ENCODE results near the gene OXA1L. TPM values are rescaled to one million over a fixed set of nuclear protein-coding genes. Genes with fewer than 3 reads are reported as not detected.
"Not testable (repeated sequence)": the region's sequence is repeated elsewhere in the genome, so short reads cannot be mapped to it uniquely, and the experiment has no call there.

OXA1L gene
- total RNA-seq, 4 donors from 2014 or later, result 52.1 to 85.8 (median 73.4) TPM

DNA sequence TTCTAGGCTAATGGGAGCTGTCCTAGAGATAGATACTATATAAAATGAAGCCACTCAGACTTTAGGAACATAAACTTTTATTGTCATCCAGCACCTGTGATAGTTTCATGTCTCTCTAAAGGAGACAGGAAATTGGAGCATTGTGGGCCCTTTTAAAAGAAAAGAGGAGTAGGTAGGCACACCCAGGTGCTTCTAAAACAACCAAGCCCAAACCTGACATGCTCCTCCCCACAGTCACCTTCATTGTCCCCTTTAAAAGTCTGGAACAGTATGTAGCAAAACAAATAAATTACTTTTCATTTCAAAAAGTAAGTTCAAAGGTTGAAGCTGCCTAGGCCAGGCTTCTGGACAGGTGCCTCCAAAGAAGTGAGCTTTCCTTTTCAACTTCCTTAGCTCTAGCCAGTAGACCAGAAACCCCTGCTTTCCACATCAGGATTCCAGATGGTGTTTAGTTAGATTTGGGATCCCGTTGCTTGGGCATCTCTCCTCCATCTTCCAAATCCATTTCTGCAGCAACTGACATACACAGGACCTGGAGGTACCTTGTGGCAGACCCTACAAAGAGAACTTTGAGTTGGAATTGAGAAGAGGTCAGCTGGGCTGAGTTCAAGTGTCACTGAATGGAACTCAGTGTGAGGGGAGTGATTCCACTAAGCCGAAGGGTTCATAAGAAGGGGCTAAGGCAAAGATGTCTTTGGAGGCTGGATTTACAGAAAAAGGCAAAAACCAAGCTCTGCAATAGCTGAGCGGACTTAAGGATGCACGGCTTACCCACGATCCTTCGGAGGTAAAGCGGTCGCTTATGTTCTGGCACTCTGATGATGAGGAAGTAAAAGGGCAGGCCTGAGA, 6.9 kb downstream of the OXA1L start:
- TF ChIP-seq POLR2A (IDR thresholded peaks at IDR 0.05) (no peak), CTCF (IDR thresholded peaks at IDR 0.05) (no peak)
- 89 to 94% methylated on average over 8 of the region's 8 CpGs for WGBS, 2 donors
- H3K36me3 ChIP-seq, result peaks cover 33 to 63% (median 35%) of the 10 kb centered on the region in 3 donors
- no peaks in the 10 kb centered on the region for H3K27me3 ChIP-seq
- no peaks in the 10 kb centered on the region for H3K9me3 ChIP-seq
- H3K27ac ChIP-seq, result no peak overlapping the region
- peaks cover 0 to 5% (median 0%) of the 10 kb centered on the region in 3 donors for H3K4me1 ChIP-seq
- no peak overlapping the region for H3K4me3 ChIP-seq
- intact Hi-C loops (cut with DNase I), result loop anchor here (10.0 kb wide), 1 partner anchor 81 kb away; no protein-coding TSS in a partner anchor
- DNase-seq, result no peak

DNA sequence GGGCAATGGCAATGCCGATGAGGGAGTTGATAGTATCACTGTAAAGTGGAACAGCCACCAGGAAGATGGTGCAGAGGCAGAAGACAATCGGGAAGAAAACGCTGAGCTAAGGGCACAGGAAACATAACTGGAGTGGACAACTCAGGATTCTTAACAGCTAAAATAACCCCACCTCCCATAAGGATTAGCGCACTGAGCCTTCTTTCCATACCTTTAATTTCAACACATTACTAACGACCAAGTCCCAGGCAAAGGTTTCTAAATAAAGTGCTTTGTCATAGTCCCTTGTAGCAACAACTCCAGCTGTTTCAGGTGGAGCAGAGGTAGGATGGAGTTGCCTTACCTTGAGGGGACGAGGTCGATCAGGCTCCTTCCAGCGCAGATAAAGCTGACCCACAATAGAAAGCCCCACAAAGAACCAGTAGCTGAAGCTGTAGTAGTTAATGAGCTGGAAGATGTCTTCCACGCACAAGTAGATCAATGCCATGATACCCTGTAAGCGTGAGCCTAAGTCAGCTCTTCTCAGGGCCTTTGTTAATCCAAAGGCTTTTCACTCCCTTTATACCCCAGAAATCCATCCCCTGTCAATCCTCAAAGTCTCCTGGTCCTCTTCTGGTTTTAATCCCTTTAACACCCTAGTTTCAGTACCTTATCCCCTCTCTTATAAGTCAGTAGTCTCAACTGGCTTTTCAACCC, 7.7 kb downstream of the OXA1L start:
- WGBS, 2 donors, result 89 to 91% methylated on average over 10 of the region's 10 CpGs
- Histone ChIP-seq H3K4me3 (no peak overlapping the region), H3K36me3 (peaks cover 33 to 57% (median 35%) of the 10 kb centered on the region in 3 donors), H3K27ac (no peak overlapping the region), H3K27me3 (no peaks in the 10 kb centered on the region), H3K4me1 (no peaks in the 10 kb centered on the region), H3K9me3 (no peaks in the 10 kb centered on the region)
- TF ChIP-seq POLR2A (IDR thresholded peaks at IDR 0.05), result no peak
- TF ChIP-seq CTCF (IDR thresholded peaks at IDR 0.05), result no peak
- DNase-seq, result no peak
- intact Hi-C loops (cut with DNase I), result loop anchor here (10.0 kb wide), 1 partner anchor 81 kb away; no protein-coding TSS in a partner anchor

GRCh38 chr14:22776215-22776614, 9.7 kb downstream of the OXA1L start:
- WGBS, 2 donors, result 88 to 97% methylated on average over 2 of the region's 2 CpGs
- no peaks in the 10 kb centered on the region for H3K27me3 ChIP-seq
- no peak for DNase-seq
- peaks cover 13 to 36% (median 17%) of the 10 kb centered on the region in 3 donors for H3K36me3 ChIP-seq
- no peak overlapping the region for H3K4me3 ChIP-seq
- H3K4me1 ChIP-seq, result no peaks in the 10 kb centered on the region
- TF ChIP-seq POLR2A (IDR thresholded peaks at IDR 0.05) (no peak), CTCF (IDR thresholded peaks at IDR 0.05) (no peak)
- intact Hi-C loops (cut with DNase I), result loop anchor here (10.0 kb wide), 1 partner anchor 79 kb away; no protein-coding TSS in a partner anchor
- no peak overlapping the region for H3K27ac ChIP-seq
- no peaks in the 10 kb centered on the region for H3K9me3 ChIP-seq

DNA sequence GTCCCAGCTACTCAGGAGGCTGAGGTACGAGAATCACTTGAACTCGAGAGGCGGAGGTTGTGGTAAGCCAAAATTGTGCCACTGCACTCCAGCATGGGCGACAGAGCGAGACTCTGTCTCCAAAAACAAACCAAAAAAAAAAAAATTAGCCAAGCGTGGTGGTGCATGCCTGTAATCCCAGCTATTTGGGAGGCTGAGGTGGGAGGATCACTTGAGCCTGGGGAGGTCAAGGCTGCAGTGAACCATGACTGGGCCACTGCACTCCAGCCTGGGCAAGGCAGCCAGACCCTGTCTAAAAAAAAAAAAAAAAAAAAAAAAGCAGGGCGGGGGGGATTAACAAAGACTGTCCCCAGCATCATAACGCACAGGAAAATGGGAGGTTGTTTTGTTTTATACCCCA, 10.4 kb downstream of the OXA1L start:
- 83 to 92% methylated on average over 6 to 7 of the region's 8 CpGs for WGBS, 2 donors
- intact Hi-C loops (cut with DNase I), result loop anchor here (10.0 kb wide), 1 partner anchor 78 kb away; no protein-coding TSS in a partner anchor
- not testable (repeated sequence) for DNase-seq

GRCh38 chr14:22778084-22778483, 11.6 kb downstream of the OXA1L start:
- Histone ChIP-seq H3K4me1 (no peaks in the 10 kb centered on the region), H3K9me3 (no peaks in the 10 kb centered on the region), H3K27me3 (no peaks in the 10 kb centered on the region), H3K27ac (no peak overlapping the region), H3K36me3 (peaks cover 4 to 17% (median 9%) of the 10 kb centered on the region in 3 donors), H3K4me3 (no peak overlapping the region)
- intact Hi-C loops (cut with DNase I), result loop anchor here (10.0 kb wide), 1 partner anchor 77 kb away; no protein-coding TSS in a partner anchor
- DNase-seq, result no peak
- TF ChIP-seq CTCF (IDR thresholded peaks at IDR 0.05) (no peak), POLR2A (IDR thresholded peaks at IDR 0.05) (no peak)
- 80 to 87% methylated on average over 2 of the region's 2 CpGs for WGBS, 2 donors

More for the DNA sequence above, 10.4 kb downstream of the OXA1L start:
- not testable (repeated sequence) for H3K4me3 ChIP-seq, H3K4me1 ChIP-seq, H3K27me3 ChIP-seq, H3K9me3 ChIP-seq, H3K27ac ChIP-seq
- peaks cover 7 to 30% (median 11%) of the 10 kb centered on the region in 3 donors for H3K36me3 ChIP-seq
